TTC549 (cell line): ENCODE measurements around the gene PWWP2B.
"Not testable (repeated sequence)": the region's sequence is repeated elsewhere in the genome, so short reads cannot be mapped to it uniquely, and the experiment has no call there.

Experiments used
- FAIRE-seq: peaks from 2 replicates; lab custom pipeline; 2012; peaks lifted over from hg19 to GRCh38; lab: Jason Lieb, UNC

The PWWP2B gene

GRCh38 chr10:132382231-132382922 lies 14.6 kb upstream of the PWWP2B start:
- FAIRE-seq: no peak

GRCh38 chr10:132383101-132383500 lies 13.9 kb upstream of the PWWP2B start:
- no peak for FAIRE-seq

- FAIRE-seq: no peak
These were observed 13.2 kb upstream of the PWWP2B start for GRCh38 chr10:132383751-132384196.

- no peak for FAIRE-seq
These were observed 12.2 kb upstream of the PWWP2B start for GRCh38 chr10:132384618-132385388.

- no peak for FAIRE-seq
These were observed 11.7 kb upstream of the PWWP2B start for GRCh38 chr10:132385389-132385667.

- no peak for FAIRE-seq
These were observed 11.1 kb upstream of the PWWP2B start for GRCh38 chr10:132385721-132386418.

GRCh38 chr10:132386419-132386831 lies 10.6 kb upstream of the PWWP2B start:
- no peak for FAIRE-seq

- not testable (repeated sequence) for FAIRE-seq
These were observed 10.1 kb upstream of the PWWP2B start for GRCh38 chr10:132386896-132387295.

GRCh38 chr10:132387764-132388210 lies 9.2 kb upstream of the PWWP2B start:
- no peak for FAIRE-seq

GRCh38 chr10:132388891-132389432 lies 8.0 kb upstream of the PWWP2B start:
- no peak for FAIRE-seq

GRCh38 chr10:132389433-132390169 lies 7.4 kb upstream of the PWWP2B start:
- FAIRE-seq: no peak

GRCh38 chr10:132390170-132390920 lies 6.7 kb upstream of the PWWP2B start:
- no peak for FAIRE-seq

GRCh38 chr10:132390921-132391675 lies 5.9 kb upstream of the PWWP2B start:
- no peak for FAIRE-seq

GRCh38 chr10:132391676-132392020 lies 5.4 kb upstream of the PWWP2B start:
- no peak for FAIRE-seq

- no peak for FAIRE-seq
These were observed 4.7 kb upstream of the PWWP2B start for GRCh38 chr10:132392184-132392800.

GRCh38 chr10:132392811-132393694 lies 3.9 kb upstream of the PWWP2B start:
- no peak for FAIRE-seq

- no peak for FAIRE-seq
These were observed 3.3 kb upstream of the PWWP2B start for GRCh38 chr10:132393695-132394181.

GRCh38 chr10:132394201-132394811 lies 2.7 kb upstream of the PWWP2B start:
- no peak for FAIRE-seq
